Breast epithelium (tissue), 3 donors: ENCODE results near the gene XCR1.

Experiments
- POLR2A ChIP-seq: fragments of 450-650 bp; IDR thresholded peaks from one replicate; pipeline ENCODE4 v1.6.1; 2016; ENCODE audit warnings: antibody characterized with exemption, mild to moderate bottlenecking, moderate library complexity
- TF ChIP-seq, protein P1 (sequence below), 3 donors: fragments of 450-650 bp; IDR thresholded peaks; one replicate each; pipeline ENCODE4 v1.5.1; 2016 to 2017; ENCODE audit warnings: antibody characterized with exemption in 3 of 3, mild to moderate bottlenecking in 3 of 3, moderate library complexity in 3 of 3

DNA sequence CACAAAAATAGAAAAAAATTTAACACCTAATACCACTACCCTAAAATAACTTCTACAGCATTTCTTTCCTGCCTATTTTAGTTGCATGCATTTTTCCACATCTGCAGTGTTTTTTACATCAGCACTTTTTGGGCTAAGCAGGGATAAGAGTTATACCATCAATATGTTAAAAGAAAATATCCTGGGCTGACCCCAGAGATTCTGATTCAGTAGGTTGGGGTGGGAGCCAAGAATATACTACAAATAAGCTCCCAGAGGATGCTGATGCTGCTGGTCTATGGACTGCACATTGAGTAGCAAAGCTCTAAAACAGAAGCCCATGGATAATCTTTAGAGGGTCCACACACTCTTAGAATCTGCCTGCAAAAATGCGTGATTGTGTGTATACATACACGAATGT lies 46.5 kb downstream of the XCR1 start:
- TF ChIP-seq, protein P1, sequence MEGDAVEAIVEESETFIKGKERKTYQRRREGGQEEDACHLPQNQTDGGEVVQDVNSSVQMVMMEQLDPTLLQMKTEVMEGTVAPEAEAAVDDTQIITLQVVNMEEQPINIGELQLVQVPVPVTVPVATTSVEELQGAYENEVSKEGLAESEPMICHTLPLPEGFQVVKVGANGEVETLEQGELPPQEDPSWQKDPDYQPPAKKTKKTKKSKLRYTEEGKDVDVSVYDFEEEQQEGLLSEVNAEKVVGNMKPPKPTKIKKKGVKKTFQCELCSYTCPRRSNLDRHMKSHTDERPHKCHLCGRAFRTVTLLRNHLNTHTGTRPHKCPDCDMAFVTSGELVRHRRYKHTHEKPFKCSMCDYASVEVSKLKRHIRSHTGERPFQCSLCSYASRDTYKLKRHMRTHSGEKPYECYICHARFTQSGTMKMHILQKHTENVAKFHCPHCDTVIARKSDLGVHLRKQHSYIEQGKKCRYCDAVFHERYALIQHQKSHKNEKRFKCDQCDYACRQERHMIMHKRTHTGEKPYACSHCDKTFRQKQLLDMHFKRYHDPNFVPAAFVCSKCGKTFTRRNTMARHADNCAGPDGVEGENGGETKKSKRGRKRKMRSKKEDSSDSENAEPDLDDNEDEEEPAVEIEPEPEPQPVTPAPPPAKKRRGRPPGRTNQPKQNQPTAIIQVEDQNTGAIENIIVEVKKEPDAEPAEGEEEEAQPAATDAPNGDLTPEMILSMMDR (IDR thresholded peaks at IDR 0.05): no peak
- TF ChIP-seq POLR2A: no peak
